ENCODE data around the gene KNDC1. TPM values are rescaled to one million over a fixed set of nuclear protein-coding genes. Genes with fewer than 3 reads are reported as not detected.
"Not testable (repeated sequence)": the region's sequence is repeated elsewhere in the genome, so short reads cannot be mapped to it uniquely, and the experiment has no call there.

Gene KNDC1
- total RNA-seq, 2 experiments from 2014 or later, result 0.36 to 0.40 TPM

DNA sequence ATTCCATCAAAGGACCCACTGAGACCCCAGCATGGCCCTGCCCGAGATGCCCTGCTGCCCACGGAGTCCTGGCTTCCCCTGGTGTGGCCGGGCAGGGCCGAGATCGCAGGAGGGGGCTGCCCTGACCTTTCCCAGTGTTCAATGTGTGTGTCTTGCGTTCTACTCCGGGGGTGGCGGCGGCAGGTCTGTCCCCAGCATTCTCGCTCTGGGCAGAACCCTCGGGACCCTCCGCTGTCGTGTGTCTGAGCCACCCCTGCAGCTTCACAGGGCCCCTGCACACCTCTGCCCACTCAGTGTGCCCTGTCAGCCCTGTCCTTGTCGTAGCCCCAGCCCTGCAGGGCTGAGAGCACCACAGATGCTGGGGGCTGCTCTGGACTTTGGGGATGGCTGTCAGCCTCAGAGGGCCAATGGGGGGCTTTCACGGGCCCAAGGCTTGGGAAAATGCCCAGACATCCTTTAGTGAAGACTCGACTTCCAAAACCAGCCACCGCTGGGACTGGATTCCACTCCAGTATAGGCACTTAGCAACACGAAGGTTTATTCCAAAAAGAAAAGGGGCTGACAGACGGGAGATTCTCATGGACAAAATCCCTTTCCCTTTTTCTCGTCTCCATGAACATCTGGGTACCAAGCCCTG, 30.0 kb upstream of the KNDC1 start:
- ATAC-seq (ENCODE audit: low read depth), result no peak

DNA sequence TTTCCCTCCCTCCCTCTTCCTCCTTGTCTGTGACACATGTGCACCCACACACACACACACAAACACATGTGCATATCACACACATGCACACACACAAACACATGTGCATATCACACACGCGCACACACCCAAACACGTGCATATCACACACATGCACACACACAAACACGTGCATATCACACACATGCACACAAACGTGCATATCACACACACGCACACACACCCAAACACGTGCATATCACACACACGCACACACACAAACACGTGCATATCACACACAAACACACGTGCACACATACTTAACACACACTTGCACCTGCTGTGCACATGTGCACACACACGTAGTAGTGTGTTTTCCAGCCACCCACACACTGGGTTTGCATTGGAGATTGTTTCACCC, 29.4 kb upstream of the KNDC1 start:
- ATAC-seq (ENCODE audit: low read depth) (no peak), DNase-seq (no peak)
- H3K4me3 Mint-ChIP-seq, result no peak overlapping the region
- peaks cover 2% of the 10 kb centered on the region for H3K27me3 Mint-ChIP-seq
- no peaks in the 10 kb centered on the region for H3K4me1 Mint-ChIP-seq
- no peak overlapping the region for H3K27ac Mint-ChIP-seq
- no peaks in the 10 kb centered on the region for H3K36me3 Mint-ChIP-seq
- no peaks in the 10 kb centered on the region for H3K9me3 Mint-ChIP-seq
- POLR2A ChIA-PET, result no interaction called here

More for the DNA sequence above, 30.0 kb upstream of the KNDC1 start:
- no peaks in the 10 kb centered on the region for H3K9me3 Mint-ChIP-seq
- POLR2A ChIA-PET, result no interaction called here
- H3K36me3 Mint-ChIP-seq, result no peaks in the 10 kb centered on the region
- no peaks in the 10 kb centered on the region for H3K4me1 Mint-ChIP-seq
- H3K27ac Mint-ChIP-seq, result no peak overlapping the region
- no peak overlapping the region for H3K4me3 Mint-ChIP-seq
- H3K27me3 Mint-ChIP-seq, result peaks cover 3% of the 10 kb centered on the region
- DNase-seq, result no peak

DNA sequence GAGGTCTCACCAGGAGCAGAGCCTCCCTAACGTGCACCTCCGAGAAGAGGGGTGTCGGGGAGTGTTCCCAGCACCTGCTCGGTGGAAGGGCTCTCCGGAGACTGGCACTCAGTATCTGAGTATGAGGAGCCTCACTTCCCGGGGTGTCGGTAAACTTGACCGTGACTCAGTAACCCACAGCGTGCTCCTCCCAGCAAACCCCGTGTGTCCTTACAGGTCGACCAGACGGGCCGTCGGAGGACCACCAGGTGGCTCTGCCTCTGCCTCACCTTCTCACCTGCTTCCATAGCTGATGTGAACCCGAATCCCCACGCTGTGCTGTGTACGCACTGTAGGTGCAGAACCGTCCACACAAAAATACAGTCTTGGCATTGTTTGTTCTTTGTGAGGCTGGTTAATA, 29.0 kb upstream of the KNDC1 start:
- DNase-seq (no peak), ATAC-seq (ENCODE audit: low read depth) (no peak)
- Mint-ChIP-seq H3K4me1 (no peaks in the 10 kb centered on the region), H3K9me3 (no peaks in the 10 kb centered on the region), H3K36me3 (no peaks in the 10 kb centered on the region), H3K4me3 (no peak overlapping the region), H3K27ac (no peak overlapping the region), H3K27me3 (peaks cover 2% of the 10 kb centered on the region)
- POLR2A ChIA-PET, result no interaction called here

DNA sequence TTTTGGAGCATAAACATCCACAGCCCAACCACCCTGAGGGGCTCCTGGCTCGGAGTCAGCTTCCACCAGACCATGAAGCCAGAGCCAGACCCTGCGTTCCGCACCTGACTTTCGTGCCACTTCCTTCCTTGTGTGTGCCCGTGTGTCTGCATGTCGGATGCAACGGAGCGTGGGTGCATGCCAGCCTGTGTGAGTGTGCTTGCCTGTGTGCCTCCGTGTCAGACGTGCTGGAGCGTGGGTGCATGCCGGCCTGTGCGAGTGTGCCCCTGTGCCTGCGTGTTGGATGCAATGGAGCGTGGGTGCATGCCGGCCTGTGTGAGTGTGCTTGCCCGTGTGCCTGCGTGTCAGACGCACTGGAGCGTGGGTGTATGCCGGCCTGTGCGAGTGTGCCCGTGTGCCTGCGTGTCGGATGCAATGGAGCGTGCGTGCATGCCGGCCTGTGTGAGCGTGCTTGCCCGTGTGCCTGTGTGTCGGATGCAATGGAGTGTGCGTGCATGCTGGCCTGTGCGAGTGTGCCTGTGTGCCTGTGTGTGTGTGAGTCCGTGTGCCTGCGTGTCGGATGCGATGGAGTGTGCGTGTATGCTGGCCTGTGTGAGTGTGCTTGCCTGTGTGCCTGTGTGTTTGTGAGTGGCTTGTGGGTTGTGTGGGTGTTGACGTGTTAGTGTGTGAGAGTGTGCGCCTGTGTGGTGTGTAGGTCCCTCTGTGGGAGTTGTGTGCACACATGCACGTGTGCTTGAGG, 28.1 kb upstream of the KNDC1 start:
- Mint-ChIP-seq H3K4me3 (no peak overlapping the region), H3K27me3 (peaks cover 2% of the 10 kb centered on the region), H3K27ac (no peak overlapping the region), H3K36me3 (no peaks in the 10 kb centered on the region), H3K9me3 (no peaks in the 10 kb centered on the region), H3K4me1 (no peaks in the 10 kb centered on the region)
- ATAC-seq (ENCODE audit: low read depth) (no peak), DNase-seq (no peak)
- POLR2A ChIA-PET, result no interaction called here

DNA sequence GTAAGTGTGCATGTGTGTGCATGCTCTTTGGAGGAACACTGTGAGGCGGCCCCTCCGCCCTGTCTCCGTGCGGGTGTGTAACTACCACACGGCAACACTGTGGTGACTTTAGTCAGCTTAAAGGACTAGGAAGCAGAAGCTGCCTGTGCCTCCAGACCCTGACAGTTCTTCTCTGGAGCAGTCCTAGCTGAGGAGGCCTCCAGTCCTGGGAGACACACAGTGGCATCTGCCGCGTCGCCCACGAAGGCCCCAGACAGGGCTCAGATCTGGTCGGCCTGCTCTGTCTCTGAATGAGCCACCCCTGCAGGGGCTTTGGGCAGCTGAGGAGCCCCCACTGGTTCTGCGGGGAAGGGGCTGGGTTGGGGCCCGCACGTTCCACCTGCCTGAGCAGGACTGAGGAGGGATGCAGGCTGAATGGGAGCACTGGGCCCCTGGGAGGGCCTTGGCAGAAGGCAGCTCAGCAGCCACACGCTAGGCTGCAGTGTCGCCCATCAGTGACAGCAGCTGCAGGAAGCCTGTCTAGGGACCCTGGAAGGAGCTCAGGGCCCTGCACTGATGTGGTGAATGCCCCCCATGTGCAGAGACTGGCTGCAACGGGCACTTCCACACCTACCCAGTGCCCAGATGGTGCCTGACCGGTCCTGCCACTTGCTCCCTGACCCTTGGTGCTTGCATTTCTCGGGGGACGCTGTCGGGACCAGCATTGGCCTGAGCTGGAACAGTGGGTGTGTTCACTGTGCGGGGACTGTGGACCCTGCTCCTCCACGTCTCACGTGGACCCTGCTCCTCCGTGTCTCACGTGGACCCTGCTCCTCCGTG, 27.3 kb upstream of the KNDC1 start:
- Mint-ChIP-seq H3K27ac (no peak overlapping the region), H3K4me1 (no peaks in the 10 kb centered on the region), H3K9me3 (no peaks in the 10 kb centered on the region), H3K36me3 (no peaks in the 10 kb centered on the region), H3K4me3 (no peak overlapping the region), H3K27me3 (peaks cover 2% of the 10 kb centered on the region)
- DNase-seq, result no peak
- no peak for ATAC-seq (ENCODE audit: low read depth)
- POLR2A ChIA-PET, result no interaction called here

DNA sequence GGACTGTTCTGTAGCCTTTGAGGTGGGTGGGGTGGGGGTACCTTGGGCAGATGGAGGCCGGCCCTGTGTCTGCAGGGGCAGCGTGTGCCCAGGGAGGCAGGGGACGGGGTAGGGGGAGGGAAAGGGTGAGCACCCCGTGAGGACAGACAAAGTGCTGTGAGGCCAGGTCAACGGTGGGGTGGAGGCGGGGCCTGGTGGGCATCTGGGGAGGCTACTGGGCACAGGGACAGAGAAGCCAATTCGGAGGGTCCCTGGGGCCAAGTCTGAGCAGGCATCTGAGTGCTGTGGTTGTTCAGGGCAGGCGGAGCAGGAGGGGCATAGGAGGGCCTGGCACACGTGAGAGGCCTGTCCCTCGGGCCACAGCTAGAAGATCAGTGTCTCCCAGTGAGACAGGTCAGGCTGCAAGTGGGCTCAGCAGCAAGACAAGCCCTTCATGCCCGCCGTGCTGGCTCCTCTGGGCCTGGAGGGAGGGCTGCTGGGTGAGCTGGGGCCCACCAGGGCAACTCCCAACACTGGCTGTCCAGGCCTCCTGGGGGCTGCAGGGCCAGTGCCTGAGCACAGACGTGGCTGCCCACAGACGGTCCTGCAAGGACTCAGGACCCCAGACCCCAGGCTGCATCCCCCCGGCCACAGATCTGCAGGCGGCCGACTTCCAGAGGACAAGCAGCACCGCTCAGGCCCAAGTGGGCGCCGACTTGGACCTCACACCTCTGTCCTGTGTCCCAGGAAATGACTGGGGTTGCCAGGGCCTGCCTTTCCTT, 26.4 kb upstream of the KNDC1 start:
- H3K27me3 Mint-ChIP-seq, result no peaks in the 10 kb centered on the region
- no peaks in the 10 kb centered on the region for H3K36me3 Mint-ChIP-seq
- no peak overlapping the region for H3K27ac Mint-ChIP-seq
- H3K4me3 Mint-ChIP-seq, result no peak overlapping the region
- H3K4me1 Mint-ChIP-seq, result no peaks in the 10 kb centered on the region
- POLR2A ChIA-PET, result no interaction called here
- no peaks in the 10 kb centered on the region for H3K9me3 Mint-ChIP-seq
- DNase-seq, result no peak
- no peak for ATAC-seq (ENCODE audit: low read depth)

DNA sequence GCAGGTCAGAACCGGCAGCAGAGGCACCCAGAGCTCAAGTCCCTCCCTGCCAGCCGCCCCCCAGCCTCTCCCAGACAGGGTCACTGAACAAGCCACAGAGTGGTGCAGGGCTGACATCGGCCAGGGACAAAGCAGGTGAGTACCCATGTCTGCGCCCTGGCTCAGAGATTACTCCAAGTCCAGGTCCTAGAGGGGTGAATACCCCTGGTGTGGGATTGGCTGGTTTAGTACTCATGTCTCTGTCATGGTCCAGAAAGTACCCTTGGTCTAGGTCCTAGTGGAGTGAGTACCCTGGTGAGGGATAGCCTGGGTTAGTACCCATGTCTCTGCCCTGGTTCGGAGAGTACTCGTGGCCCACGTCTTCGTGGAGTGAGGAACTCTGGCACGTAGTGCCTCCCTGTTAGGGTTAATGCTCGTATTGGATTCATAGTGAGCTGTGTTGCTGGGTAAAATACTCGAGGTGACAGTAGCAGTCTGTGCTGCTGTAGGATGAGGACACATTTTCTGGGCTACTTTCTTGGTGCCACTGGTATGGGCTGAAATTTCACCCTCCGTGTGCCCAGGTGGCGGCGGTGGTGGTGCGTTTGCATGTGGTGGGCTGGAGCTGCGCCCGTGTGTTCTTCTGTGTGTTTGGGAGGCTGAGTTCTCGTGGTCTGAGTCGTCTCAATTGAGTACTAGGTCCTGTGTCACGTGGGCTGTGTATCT, 25.5 kb upstream of the KNDC1 start:
- Mint-ChIP-seq H3K27me3 (no peaks in the 10 kb centered on the region), H3K4me1 (no peaks in the 10 kb centered on the region), H3K4me3 (no peak overlapping the region), H3K36me3 (no peaks in the 10 kb centered on the region), H3K27ac (no peak overlapping the region), H3K9me3 (no peaks in the 10 kb centered on the region)
- no peak for ATAC-seq (ENCODE audit: low read depth)
- POLR2A ChIA-PET, result no interaction called here
- DNase-seq, result no peak

DNA sequence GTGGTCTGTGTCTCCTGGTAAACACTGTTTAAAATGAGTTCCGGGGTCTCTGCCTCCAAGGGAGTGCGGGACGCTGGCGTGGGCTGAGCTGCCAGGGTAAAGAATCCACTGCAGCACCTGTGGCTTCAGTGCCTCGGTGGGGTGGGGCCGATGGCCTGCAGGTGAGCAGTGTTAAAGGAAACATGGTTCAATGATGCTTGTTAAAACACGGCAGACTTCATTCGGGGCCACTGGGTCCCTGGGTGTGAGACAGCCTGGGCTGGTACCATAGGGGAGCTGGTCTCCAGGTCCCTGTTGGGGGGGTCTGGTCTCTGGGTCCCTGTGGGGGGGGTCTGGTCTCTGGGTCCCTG, 24.9 kb upstream of the KNDC1 start:
- DNase-seq (no peak), ATAC-seq (ENCODE audit: low read depth) (no peak)
- Mint-ChIP-seq H3K27ac (no peak overlapping the region), H3K36me3 (no peaks in the 10 kb centered on the region), H3K4me1 (no peaks in the 10 kb centered on the region), H3K27me3 (no peaks in the 10 kb centered on the region), H3K9me3 (no peaks in the 10 kb centered on the region), H3K4me3 (no peak overlapping the region)
- POLR2A ChIA-PET, result no interaction called here

DNA sequence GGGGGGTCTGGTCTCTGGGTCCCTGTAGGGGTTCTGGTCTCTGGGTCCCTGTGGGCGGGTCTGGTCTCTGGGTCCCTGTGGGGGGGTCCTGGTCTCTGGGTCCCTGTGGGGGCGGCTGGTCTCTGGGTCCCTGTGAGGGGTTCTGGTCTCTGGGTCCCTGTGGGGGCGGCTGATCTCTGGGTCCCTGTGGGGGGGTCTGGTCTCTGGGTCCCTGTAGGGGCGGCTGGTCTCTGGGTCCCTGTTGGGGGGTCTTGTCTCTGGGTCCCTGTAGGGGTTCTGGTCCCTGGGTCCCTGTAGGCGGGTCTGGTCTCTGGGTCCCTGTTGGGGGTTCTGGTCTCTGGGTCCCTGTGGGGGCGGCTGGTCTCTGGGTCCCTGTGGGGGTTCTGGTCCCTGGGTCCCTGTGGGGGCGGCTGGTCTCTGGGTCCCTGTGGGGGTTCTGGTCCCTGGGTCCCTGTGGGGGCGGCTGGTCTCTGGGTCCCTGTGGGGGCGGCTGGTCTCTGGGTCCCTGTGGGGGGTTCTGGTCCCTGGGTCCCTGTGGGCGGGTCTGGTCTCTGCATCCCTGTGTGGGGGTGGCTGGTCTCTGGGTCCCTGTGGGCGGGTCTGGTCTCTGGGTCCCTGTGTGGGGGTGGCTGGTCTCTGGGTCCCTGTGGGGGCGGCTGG, 22.4 kb upstream of the KNDC1 start:
- H3K36me3 Mint-ChIP-seq; H3K27ac Mint-ChIP-seq; H3K9me3 Mint-ChIP-seq; DNase-seq; H3K27me3 Mint-ChIP-seq; H3K4me1 Mint-ChIP-seq; POLR2A ChIA-PET; H3K4me3 Mint-ChIP-seq; ATAC-seq (ENCODE audit: low read depth): not testable (repeated sequence)

DNA sequence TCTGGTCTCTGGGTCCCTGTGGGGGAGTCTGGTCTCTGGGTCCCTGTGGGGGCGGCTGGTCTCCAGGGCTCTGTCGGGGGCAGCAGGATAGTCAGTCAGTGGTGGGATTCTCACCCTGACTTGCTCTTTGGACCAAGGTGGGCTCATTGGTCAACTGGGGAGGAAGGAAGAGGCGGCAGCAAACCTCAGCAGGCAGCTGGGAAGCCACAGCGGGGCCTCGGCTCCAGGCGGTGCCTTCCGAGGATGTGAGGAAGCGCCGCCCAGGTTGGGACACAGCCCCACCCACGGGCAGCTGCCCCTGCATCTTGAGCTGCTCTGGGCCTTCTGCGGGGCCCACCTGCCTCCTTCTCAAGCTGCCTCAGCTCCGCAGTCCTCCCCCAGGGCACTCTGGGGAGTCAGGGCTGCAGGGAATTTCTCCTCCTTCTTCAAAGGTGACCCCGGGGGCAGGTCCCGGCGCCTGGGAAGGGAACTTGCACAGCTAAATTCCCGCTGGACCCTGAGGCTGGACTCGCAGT, 20.4 kb upstream of the KNDC1 start:
- POLR2A ChIA-PET, result no interaction called here
- H3K36me3 Mint-ChIP-seq, result no peaks in the 10 kb centered on the region
- no peak overlapping the region for H3K4me3 Mint-ChIP-seq
- peaks cover 4% of the 10 kb centered on the region for H3K4me1 Mint-ChIP-seq
- DNase-seq (no peak), ATAC-seq (ENCODE audit: low read depth) (no peak)
- peaks cover 6% of the 10 kb centered on the region for H3K27me3 Mint-ChIP-seq
- no peaks in the 10 kb centered on the region for H3K9me3 Mint-ChIP-seq
- no peak overlapping the region for H3K27ac Mint-ChIP-seq

DNA sequence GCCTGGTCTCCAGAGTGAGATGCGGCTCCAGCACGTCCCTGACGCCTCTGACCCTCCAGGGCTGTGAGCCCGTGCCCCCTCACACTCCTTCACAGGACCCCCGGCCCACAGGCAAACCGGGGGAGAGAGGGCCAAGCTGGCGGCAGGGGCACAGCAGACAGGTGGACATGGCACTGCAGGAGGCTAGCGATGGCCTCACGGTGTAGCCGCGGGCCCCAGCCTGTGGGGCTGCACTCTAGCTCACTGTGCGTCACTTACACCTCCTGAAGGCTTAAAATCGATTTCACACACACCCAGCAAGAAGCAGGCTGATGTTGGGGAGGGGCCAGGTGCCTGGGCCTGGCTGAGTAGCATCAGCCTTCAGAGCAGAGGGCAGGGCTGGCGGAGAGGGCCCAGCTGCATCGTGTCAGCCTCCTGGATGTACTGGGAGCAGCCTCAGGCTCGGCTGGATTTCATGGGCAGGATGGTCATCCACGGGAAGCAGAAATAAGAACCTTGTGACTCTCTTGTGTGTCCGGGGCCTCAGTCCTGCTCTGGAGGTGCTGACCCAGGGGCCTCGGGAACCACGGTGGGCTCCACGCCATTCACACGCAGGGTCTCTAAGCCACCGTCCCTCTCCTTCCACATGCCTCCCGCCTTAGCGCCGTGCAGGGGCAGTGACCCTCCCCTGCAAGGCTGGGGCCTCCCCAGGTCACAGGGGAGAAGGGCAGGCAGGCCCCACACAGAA, 19.4 kb upstream of the KNDC1 start:
- H3K4me3 Mint-ChIP-seq, result no peak overlapping the region
- ATAC-seq (ENCODE audit: low read depth) (no peak), DNase-seq (peak; percentile 22)
- H3K4me1 Mint-ChIP-seq, result peaks cover 4% of the 10 kb centered on the region
- no peaks in the 10 kb centered on the region for H3K36me3 Mint-ChIP-seq
- H3K9me3 Mint-ChIP-seq, result no peaks in the 10 kb centered on the region
- POLR2A ChIA-PET, result no interaction called here
- H3K27me3 Mint-ChIP-seq, result peaks cover 12% of the 10 kb centered on the region
- no peak overlapping the region for H3K27ac Mint-ChIP-seq
